Thyroid gland (tissue), 4 donors: ENCODE results near the gene ZNF219. TPM values are rescaled to one million over a fixed set of nuclear protein-coding genes. Genes with fewer than 3 reads are reported as not detected.

Source experiments
- DNase-seq, 2 donors: peaks; one replicate each; pipeline ENCODE4 v3.0.0-alpha.2; 2019
- H3K27ac ChIP-seq, 3 donors: fragments of 200-600 bp; sonication (generic); 1 replicate in 2 of 3; 2 replicates in 1 of 3; pipeline ENCODE4 v1.5.1; 2016 to 2019; ENCODE audit warnings: mild to moderate bottlenecking in 1 of 3, moderate library complexity in 1 of 3
- H3K27me3 ChIP-seq: fragments of 200-600 bp; sonication (generic); one replicate; pipeline ENCODE4 v1.5.1; 2019
- H3K36me3 ChIP-seq, 2 donors: fragments of 200-600 bp; sonication (generic); one replicate each; pipeline ENCODE4 v1.5.1; 2016 to 2019
- H3K4me1 ChIP-seq, 2 donors: fragments of 200-600 bp; sonication (generic); one replicate each; pipeline ENCODE4 v1.5.1; 2017 to 2019
- H3K4me3 ChIP-seq, 3 donors: fragments of 200-600 bp; sonication (generic); replicated peaks in 1 of 3; 1 replicate in 2 of 3; 2 replicates in 1 of 3; pipeline ENCODE4 v1.5.1; 2016; ENCODE audit warnings: mild to moderate bottlenecking in 1 of 3
- H3K9me3 ChIP-seq: fragments of 200-600 bp; sonication (generic); one replicate; pipeline ENCODE4 v1.5.1; 2017
- POLR2A ChIP-seq, 2 donors: fragments of 450-650 bp; IDR thresholded peaks; one replicate each; pipeline ENCODE4 v1.6.1; 2017; ENCODE audit warnings: antibody characterized with exemption in 2 of 2, mild to moderate bottlenecking in 2 of 2, moderate library complexity in 1 of 2
- WGBS, 2 donors: methylation state at CpG; one replicate each; pipeline ENCODE4 v1.1.5; 2017; 5-methylcytosine and 5-hydroxymethylcytosine counted together
- intact Hi-C: fragments of 100-400 bp; cut with DNase I; formaldehyde crosslinking; loops from one replicate; pipeline ENCODE4 v1.15.1; 2023
- total RNA-seq, 4 donors: library from RNA; depleted of rRNA; stranded (reverse); fragments of >200 nt; gene quantifications; one replicate each; pipeline ENCODE4 v1.2.3, GENCODE V29; 2016
- TF ChIP-seq, protein P1 (sequence below), 6 experiments: fragments of 200-600 bp in 3 of 6; fragments of 450-650 bp in 3 of 6; sonication (generic) in 3 of 6; IDR thresholded peaks; one replicate each; pipeline ENCODE4 v1.5.1; 2016 to 2019; ENCODE audit warnings: antibody characterized with exemption in 6 of 6, mild to moderate bottlenecking in 2 of 6, inconsistent platforms in 1 of 6, moderate library complexity in 1 of 6

The ZNF219 gene
- total RNA-seq, 4 donors from 2014 or later = 53.6 to 82.7 (median 67.3) TPM

DNA sequence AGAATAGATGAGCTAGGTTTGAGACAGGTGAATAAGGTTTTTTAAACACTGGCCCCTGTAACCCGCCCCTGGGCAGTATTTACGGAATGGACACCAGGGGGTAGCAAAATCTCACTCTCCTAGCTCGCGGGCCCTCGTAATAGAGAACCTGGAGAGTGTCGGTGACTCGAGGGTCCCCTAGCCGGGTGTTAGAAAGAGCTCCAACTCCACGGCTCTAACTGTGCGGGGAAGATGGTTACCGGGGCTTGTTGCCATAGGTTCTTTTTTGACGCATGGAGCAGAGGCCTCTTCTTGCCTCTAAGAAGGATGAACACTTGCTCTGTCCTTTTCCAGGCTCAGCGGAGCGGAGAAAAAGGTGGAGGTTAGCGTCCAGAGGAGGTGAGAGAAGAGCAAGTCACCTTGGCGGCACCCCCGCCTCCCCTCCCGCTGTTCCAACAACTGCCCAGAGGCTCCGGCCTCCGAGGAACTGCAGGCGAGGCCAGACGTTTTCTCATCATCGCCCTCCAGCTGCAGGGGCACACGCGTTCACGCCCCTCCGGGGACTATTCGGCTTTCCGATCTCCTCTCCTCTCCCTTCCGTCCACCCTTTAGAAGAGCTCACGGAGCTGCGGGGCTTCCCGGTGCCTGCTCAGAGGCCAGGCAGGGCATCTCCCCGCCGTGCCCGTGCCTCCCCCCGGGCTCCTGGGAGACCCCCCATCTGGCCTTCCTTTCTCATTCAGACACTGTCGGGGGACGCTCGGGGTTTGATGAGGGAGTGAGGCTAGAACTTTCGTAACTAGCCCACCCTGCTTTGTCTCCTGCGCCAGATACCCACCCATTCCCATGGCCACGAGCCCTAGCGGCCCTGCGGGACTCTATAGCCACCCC lies 29.7 kb downstream of the ZNF219 start:
- TF ChIP-seq POLR2A (IDR thresholded peaks at IDR 0.05) = no peak
- TF ChIP-seq, protein P1, sequence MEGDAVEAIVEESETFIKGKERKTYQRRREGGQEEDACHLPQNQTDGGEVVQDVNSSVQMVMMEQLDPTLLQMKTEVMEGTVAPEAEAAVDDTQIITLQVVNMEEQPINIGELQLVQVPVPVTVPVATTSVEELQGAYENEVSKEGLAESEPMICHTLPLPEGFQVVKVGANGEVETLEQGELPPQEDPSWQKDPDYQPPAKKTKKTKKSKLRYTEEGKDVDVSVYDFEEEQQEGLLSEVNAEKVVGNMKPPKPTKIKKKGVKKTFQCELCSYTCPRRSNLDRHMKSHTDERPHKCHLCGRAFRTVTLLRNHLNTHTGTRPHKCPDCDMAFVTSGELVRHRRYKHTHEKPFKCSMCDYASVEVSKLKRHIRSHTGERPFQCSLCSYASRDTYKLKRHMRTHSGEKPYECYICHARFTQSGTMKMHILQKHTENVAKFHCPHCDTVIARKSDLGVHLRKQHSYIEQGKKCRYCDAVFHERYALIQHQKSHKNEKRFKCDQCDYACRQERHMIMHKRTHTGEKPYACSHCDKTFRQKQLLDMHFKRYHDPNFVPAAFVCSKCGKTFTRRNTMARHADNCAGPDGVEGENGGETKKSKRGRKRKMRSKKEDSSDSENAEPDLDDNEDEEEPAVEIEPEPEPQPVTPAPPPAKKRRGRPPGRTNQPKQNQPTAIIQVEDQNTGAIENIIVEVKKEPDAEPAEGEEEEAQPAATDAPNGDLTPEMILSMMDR (IDR thresholded peaks at IDR 0.05) = peak; percentile 30 to 85 (median 74)
- DNase-seq = peak; percentile 69 to 75
- Histone ChIP-seq H3K27me3 (no peaks in the 10 kb centered on the region), H3K4me3 (peak overlapping the region in 1 of 3 donors; percentile 60), H3K27ac (peak overlapping the region; percentile 26 to 90 (median 85)), H3K4me1 (peaks cover 32 to 40% of the 10 kb centered on the region in 2 donors), H3K9me3 (no peaks in the 10 kb centered on the region), H3K36me3 (no peaks in the 10 kb centered on the region)
- WGBS, 2 donors = 7% methylated on average over 33 to 37 of the region's 45 CpGs
- intact Hi-C loops = loop anchor here (2.0 kb wide), 1 partner anchor 24 kb away; no protein-coding TSS in a partner anchor

DNA sequence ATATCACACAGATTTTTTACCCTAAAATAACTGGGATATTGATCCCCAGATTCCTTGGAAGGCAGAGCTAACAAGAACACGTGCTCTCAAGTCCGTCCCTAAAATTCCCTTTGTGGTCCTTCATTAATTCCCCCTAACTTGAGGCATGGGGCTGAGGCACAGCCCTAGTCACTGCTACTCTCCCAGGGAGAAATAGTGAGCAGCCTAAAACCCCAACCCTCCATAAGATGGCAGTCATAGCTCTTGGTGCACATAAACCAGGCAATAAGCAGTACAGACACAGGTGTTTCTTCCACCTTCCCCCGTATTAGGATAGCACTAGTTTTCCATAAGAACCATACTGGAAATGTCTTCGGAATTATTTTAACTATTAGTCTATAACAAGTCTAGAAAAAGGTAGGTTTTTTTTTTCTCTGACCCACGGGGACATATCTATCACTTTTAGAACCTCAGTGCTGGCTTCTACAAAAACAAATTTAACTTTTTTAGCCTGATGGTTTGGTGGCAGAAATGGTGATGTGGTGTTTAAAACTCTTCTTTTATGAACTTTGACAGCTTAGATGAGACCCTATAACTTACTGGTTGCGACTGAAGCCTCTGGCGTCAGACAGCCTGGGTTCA lies 31.5 kb downstream of the ZNF219 start:
- WGBS, 2 donors = 82 to 86% methylated on average over 7 of the region's 7 CpGs
- H3K36me3 ChIP-seq = no peaks in the 10 kb centered on the region
- no peaks in the 10 kb centered on the region for H3K27me3 ChIP-seq
- intact Hi-C loops = no loop called here
- no peaks in the 10 kb centered on the region for H3K9me3 ChIP-seq
- TF ChIP-seq, protein P1 (IDR thresholded peaks at IDR 0.05) = no peak
- TF ChIP-seq POLR2A (IDR thresholded peaks at IDR 0.05) = no peak
- no peak overlapping the region for H3K4me3 ChIP-seq
- no peak overlapping the region for H3K27ac ChIP-seq
- peaks cover 18 to 31% of the 10 kb centered on the region in 2 donors for H3K4me1 ChIP-seq
- no peak for DNase-seq

DNA sequence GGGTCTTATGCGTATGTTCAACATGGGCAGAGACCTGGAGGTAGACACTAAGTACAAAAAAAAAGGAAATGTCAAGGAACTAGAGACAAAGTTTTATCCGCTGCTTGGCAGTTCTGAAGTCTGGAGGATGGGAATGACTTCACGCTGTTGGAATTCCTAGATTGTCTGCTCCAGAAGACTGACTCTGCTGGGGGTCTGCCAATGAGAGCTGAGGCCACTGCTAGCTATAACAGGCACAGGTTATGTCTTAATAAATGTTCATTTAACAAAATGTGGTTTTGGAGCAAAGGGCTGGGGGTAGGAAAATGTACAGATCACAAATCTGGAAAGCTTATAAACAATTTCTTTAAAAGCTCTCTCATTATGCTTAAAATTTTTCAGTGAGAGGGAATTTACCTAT lies 35.0 kb downstream of the ZNF219 start:
- H3K4me3 ChIP-seq = no peak overlapping the region
- TF ChIP-seq POLR2A (IDR thresholded peaks at IDR 0.05) = no peak
- TF ChIP-seq, protein P1 (IDR thresholded peaks at IDR 0.05) = peak in 1 of 6 experiments; percentile 8
- peak; percentile 76 to 80 for DNase-seq
- H3K36me3 ChIP-seq = no peaks in the 10 kb centered on the region
- peak overlapping the region in 1 of 3 donors; percentile 24 for H3K27ac ChIP-seq
- intact Hi-C loops = no loop called here
- peaks cover 0 to 10% of the 10 kb centered on the region in 2 donors for H3K4me1 ChIP-seq
- no peaks in the 10 kb centered on the region for H3K27me3 ChIP-seq
- WGBS, 2 donors = 60% methylated on average over 3 of the region's 3 CpGs
- no peaks in the 10 kb centered on the region for H3K9me3 ChIP-seq

GRCh38 chr14:21061347-21061668 lies 37.1 kb downstream of the ZNF219 start:
- Histone ChIP-seq H3K4me1 (peaks cover 0 to 10% of the 10 kb centered on the region in 2 donors), H3K36me3 (no peaks in the 10 kb centered on the region), H3K27ac (no peak overlapping the region), H3K9me3 (no peaks in the 10 kb centered on the region), H3K4me3 (no peak overlapping the region), H3K27me3 (no peaks in the 10 kb centered on the region)
- intact Hi-C loops = no loop called here
- WGBS, 2 donors = 89 to 94% methylated on average over 3 of the region's 3 CpGs
- no peak for DNase-seq
- TF ChIP-seq, protein P1 (IDR thresholded peaks at IDR 0.05) = no peak
- no peak for TF ChIP-seq POLR2A (IDR thresholded peaks at IDR 0.05)
